ENCODE measurements around the gene CDH4.

CDH4 gene

DNA sequence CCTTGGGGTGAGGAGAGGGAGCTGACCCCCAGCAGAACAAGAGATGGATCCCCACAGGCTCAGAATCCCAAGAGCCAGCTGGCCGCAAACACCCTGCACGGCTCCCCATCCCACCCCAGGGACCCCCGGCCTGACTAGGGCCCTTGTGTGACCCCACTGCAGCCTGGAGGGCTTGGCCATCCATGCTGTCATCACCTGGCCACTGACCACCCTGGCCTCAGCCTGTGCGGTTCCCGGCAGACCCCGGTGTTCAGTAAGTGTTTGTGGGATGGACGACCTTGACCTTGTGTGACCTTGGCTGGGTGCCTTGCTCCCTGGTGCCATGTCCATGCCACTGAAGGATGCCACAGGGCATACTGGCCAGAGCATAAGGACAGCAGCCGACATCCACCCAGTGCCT lies 485.3 kb downstream of the CDH4 start:
- Histone ChIP-seq H3K27me3 (ENCODE audit: control insufficient read depth, insufficient read depth, low read length) (no peaks in the 10 kb centered on the region), H3K4me1 (ENCODE audit: control insufficient read depth, insufficient read depth, low read length) (no peaks in the 10 kb centered on the region), H3K4me3 (ENCODE audit: low read depth, low read length) (no peak overlapping the region), H3K36me3 (ENCODE audit: control insufficient read depth, insufficient read depth, low read length) (no peaks in the 10 kb centered on the region), H3K9me3 (ENCODE audit: control insufficient read depth, insufficient read depth, low read length) (no peaks in the 10 kb centered on the region), H3K9ac (ENCODE audit: low read depth, low read length) (no peak overlapping the region)

DNA sequence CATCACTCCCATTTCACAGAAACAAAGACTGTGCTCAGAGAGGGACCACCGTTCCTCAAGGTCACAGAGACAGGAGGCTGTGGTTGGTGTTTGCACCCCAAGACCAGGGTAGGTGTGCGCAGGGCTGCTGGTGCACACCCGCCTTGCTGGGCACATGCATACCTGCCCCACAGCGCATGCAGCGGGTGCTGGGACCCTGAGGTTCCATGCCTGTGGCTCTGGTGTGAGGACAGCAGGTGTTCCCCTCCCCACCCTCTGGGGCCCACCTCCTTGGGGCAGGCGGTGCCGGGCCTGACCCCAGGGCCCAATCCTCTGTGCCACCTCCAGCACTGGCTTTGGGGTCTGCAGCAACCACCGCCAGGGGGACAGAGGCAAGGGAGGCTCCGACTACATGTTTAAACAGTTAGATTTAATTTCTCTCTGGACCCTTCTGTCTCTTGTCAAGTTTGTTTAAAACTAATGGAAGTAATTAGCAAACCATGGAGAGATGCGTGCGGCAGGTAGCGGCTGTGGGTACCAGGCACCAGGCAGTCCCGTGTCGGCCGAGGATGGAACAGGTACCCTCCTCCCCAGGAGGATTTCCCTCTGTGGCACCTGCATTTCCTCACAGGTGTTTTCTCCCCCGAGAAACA lies 485.9 kb downstream of the CDH4 start:
- Histone ChIP-seq H3K4me3 (ENCODE audit: low read depth, low read length) (no peak overlapping the region), H3K27me3 (ENCODE audit: control insufficient read depth, insufficient read depth, low read length) (no peaks in the 10 kb centered on the region), H3K9ac (ENCODE audit: low read depth, low read length) (no peak overlapping the region), H3K9me3 (ENCODE audit: control insufficient read depth, insufficient read depth, low read length) (no peaks in the 10 kb centered on the region), H3K36me3 (ENCODE audit: control insufficient read depth, insufficient read depth, low read length) (no peaks in the 10 kb centered on the region), H3K4me1 (ENCODE audit: control insufficient read depth, insufficient read depth, low read length) (no peaks in the 10 kb centered on the region)

GRCh38 chr20:61738601-61739069 lies 486.6 kb downstream of the CDH4 start:
- Histone ChIP-seq H3K4me1 (ENCODE audit: control insufficient read depth, insufficient read depth, low read length) (no peaks in the 10 kb centered on the region), H3K4me3 (ENCODE audit: low read depth, low read length) (no peak overlapping the region), H3K9me3 (ENCODE audit: control insufficient read depth, insufficient read depth, low read length) (no peaks in the 10 kb centered on the region), H3K27me3 (ENCODE audit: control insufficient read depth, insufficient read depth, low read length) (no peaks in the 10 kb centered on the region), H3K36me3 (ENCODE audit: control insufficient read depth, insufficient read depth, low read length) (no peaks in the 10 kb centered on the region), H3K9ac (ENCODE audit: low read depth, low read length) (no peak overlapping the region)

DNA sequence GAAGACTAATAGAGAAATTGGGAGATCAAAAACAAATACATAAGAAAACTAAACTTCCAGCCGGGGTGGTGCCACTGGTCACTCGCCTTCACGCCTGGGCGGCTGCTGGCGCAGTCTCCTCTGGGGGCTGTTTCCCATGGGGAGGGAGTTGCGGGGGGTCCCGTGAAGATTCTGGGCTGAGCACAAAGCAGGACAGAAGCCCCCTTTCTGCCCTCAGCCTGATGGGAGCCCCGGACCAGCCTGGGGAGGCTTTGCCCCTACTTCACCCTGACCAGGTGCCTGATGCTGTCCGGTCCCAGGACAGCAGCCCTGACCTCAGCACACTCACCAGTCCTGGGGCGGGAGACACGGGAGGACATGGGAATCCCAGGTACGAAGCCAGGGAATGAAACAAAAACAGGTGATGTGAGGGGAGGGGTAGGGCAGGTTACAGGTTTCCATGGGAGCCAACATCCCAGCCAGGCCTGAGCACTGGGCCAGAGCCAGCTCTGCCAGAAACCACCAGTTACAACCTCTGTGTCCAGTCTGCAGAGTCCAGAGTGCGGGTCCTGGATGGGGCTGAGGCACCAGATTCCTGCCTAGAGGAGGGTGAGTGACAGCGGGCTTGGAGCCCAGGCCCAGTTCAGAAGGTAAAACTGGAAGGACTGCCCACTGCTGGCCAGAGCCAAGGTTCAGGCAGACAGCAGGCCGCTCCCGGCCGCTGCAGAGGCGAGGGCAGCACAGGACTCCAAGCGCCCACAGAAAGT lies 487.2 kb downstream of the CDH4 start:
- no peak overlapping the region for H3K4me3 ChIP-seq (ENCODE audit: low read depth, low read length)
- no peaks in the 10 kb centered on the region for H3K9me3 ChIP-seq (ENCODE audit: control insufficient read depth, insufficient read depth, low read length)
- no peaks in the 10 kb centered on the region for H3K27me3 ChIP-seq (ENCODE audit: control insufficient read depth, insufficient read depth, low read length)
- H3K9ac ChIP-seq (ENCODE audit: low read depth, low read length): no peak overlapping the region
- H3K4me1 ChIP-seq (ENCODE audit: control insufficient read depth, insufficient read depth, low read length): no peaks in the 10 kb centered on the region
- no peaks in the 10 kb centered on the region for H3K36me3 ChIP-seq (ENCODE audit: control insufficient read depth, insufficient read depth, low read length)

DNA sequence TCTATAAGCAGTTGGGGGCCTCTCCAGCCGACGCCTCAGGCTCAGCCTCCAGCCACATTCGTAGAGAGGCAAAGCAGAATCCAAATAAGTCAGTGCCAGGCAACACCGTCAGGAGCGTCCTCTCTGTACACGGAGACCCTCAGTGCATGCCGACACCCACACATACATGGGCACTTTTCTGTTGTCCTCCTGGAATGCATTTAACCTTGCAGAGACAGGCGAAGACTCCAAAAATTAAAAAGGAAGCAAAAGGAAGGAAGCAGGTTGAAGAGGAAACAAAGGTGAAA lies 487.7 kb downstream of the CDH4 start:
- Histone ChIP-seq H3K9ac (ENCODE audit: low read depth, low read length) (no peak overlapping the region), H3K36me3 (ENCODE audit: control insufficient read depth, insufficient read depth, low read length) (no peaks in the 10 kb centered on the region), H3K4me1 (ENCODE audit: control insufficient read depth, insufficient read depth, low read length) (no peaks in the 10 kb centered on the region), H3K27me3 (ENCODE audit: control insufficient read depth, insufficient read depth, low read length) (no peaks in the 10 kb centered on the region), H3K9me3 (ENCODE audit: control insufficient read depth, insufficient read depth, low read length) (no peaks in the 10 kb centered on the region), H3K4me3 (ENCODE audit: low read depth, low read length) (no peak overlapping the region)

DNA sequence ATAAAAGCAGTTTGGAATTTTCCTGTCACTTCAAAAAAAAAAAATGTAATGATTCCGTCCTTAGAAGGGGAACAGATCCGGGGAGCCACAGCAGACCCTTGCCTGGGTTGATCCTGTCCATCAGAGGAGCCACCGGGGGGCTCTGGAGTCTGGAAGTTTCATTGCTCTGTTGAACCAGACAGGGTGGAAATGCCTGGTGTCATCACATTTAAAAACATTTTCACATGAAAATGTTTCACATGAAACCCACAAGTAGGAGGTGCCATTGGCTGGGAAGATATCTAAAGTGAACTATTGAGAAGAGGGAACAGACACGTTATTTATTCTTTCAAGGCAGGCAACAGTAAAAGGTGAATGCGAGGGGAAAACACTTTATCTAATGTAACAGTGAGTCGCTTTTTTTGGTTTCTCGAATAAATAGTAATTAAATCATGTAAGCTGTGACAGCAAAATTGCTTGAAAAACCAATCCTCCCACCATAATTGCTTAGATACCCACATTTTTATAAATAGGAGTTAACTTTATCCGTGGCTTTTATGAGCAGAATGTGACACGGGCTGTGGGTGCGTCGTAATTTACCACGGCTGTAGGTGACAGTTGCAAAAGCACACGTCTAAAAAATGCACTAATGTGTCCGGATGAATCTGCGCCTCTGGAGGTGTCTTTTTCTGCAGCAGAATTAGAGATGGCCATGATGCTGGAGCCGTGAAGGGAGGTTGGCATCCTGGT lies 490.2 kb downstream of the CDH4 start:
- Histone ChIP-seq H3K4me3 (ENCODE audit: low read depth, low read length) (no peak overlapping the region), H3K9me3 (ENCODE audit: control insufficient read depth, insufficient read depth, low read length) (no peaks in the 10 kb centered on the region), H3K4me1 (ENCODE audit: control insufficient read depth, insufficient read depth, low read length) (no peaks in the 10 kb centered on the region), H3K27me3 (ENCODE audit: control insufficient read depth, insufficient read depth, low read length) (no peaks in the 10 kb centered on the region), H3K36me3 (ENCODE audit: control insufficient read depth, insufficient read depth, low read length) (no peaks in the 10 kb centered on the region), H3K9ac (ENCODE audit: low read depth, low read length) (no peak overlapping the region)

DNA sequence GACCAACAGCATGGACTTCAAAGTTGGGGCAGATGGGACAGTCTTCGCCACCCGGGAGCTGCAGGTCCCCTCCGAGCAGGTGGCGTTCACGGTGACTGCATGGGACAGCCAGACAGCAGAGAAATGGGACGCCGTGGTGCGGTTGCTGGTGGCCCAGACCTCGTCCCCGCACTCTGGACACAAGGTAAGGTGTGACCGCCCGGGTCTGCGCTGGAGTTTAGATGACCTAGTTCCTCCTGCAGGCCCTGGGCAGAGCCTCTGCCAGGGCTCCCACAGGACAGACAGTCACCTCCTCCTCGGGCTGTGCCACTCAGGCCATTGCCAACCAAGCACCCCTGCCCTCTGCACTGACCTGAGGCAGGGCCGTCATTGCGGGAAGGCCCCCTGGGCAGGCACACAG lies 491.5 kb downstream of the CDH4 start:
- H3K4me1 ChIP-seq (ENCODE audit: control insufficient read depth, insufficient read depth, low read length): no peaks in the 10 kb centered on the region
- H3K36me3 ChIP-seq (ENCODE audit: control insufficient read depth, insufficient read depth, low read length): no peaks in the 10 kb centered on the region
- no peak overlapping the region for H3K4me3 ChIP-seq (ENCODE audit: low read depth, low read length)
- H3K9ac ChIP-seq (ENCODE audit: low read depth, low read length): no peak overlapping the region
- H3K9me3 ChIP-seq (ENCODE audit: control insufficient read depth, insufficient read depth, low read length): no peaks in the 10 kb centered on the region
- no peaks in the 10 kb centered on the region for H3K27me3 ChIP-seq (ENCODE audit: control insufficient read depth, insufficient read depth, low read length)

DNA sequence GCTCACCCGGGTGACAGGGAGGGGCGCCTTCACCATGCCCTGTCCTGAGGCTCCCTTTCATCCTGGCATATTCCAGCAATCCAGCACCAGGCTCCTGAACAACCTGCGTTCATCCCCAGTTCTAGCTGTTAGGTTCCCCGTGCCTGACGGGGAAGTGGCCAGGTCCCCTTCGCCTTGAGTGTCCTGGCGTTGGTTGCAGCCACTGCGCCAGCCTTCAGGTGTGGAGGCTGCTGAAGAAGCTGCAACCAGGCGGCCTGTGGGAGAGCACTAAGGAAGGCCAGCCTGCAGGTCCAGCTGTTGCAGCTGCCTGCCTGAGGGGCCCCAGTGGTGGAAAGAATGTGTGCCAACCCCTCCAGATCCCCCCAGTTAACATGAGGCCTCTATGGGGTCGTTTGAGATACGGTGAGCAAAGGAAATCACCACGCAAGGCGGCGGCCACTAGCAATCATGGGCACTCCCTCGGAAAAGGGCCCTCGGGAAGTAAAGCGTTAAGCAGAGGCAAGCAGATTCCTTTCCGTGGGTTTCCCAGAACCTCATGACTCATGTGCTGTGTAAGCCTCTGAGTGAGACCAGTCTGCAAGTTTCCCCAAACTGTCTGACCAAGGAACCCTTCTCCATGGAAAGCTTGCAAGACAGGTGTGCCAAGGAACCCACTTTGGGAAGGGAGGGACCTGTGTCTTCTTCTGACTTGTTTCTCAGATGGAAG lies 492.8 kb downstream of the CDH4 start:
- H3K36me3 ChIP-seq (ENCODE audit: control insufficient read depth, insufficient read depth, low read length): no peaks in the 10 kb centered on the region
- H3K4me3 ChIP-seq (ENCODE audit: low read depth, low read length): no peak overlapping the region
- no peaks in the 10 kb centered on the region for H3K27me3 ChIP-seq (ENCODE audit: control insufficient read depth, insufficient read depth, low read length)
- no peak overlapping the region for H3K9ac ChIP-seq (ENCODE audit: low read depth, low read length)
- H3K4me1 ChIP-seq (ENCODE audit: control insufficient read depth, insufficient read depth, low read length): no peaks in the 10 kb centered on the region
- no peaks in the 10 kb centered on the region for H3K9me3 ChIP-seq (ENCODE audit: control insufficient read depth, insufficient read depth, low read length)

DNA sequence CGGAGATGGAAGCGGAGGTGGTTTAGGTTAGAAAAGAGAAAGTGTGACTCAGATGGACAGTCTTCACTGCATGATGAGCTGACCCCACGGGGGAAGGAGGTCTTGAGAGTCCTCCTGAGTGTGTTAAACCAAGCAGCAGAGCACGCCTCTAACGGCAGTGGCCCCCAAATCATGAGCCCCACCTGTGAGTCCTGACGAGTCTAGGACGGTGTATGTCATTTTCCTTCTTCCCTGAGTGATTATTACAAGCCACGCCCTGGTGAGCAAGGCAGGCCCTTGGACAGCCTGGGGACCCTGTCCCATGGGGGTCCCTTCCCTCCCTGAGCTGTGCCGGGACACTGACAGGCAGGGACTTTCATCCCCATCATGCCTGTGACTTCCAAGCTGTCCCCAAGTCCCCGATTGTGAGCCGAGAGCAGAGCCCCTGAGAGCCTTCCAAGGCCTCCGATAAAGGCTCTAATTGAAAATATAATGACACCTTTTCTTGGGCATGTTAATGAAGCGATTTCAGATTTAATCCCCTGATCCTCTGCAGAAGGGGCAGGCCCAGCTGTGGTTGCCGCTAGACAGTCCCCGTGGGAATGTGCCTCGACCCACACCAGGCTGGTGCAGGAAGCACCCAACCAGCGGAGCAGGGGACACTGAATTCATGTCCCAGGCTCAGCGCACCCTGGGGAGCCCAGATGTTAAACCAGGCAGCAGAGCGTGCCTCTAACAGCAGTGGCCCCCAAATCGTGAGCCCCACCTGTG lies 493.5 kb downstream of the CDH4 start:
- Histone ChIP-seq H3K9ac (ENCODE audit: low read depth, low read length) (no peak overlapping the region), H3K36me3 (ENCODE audit: control insufficient read depth, insufficient read depth, low read length) (no peaks in the 10 kb centered on the region), H3K9me3 (ENCODE audit: control insufficient read depth, insufficient read depth, low read length) (no peaks in the 10 kb centered on the region), H3K4me3 (ENCODE audit: low read depth, low read length) (no peak overlapping the region), H3K4me1 (ENCODE audit: control insufficient read depth, insufficient read depth, low read length) (no peaks in the 10 kb centered on the region), H3K27me3 (ENCODE audit: control insufficient read depth, insufficient read depth, low read length) (no peaks in the 10 kb centered on the region)

- Histone ChIP-seq H3K4me1 (ENCODE audit: control insufficient read depth, insufficient read depth, low read length) (no peaks in the 10 kb centered on the region), H3K9ac (ENCODE audit: low read depth, low read length) (no peak overlapping the region), H3K27me3 (ENCODE audit: control insufficient read depth, insufficient read depth, low read length) (no peaks in the 10 kb centered on the region), H3K36me3 (ENCODE audit: control insufficient read depth, insufficient read depth, low read length) (no peaks in the 10 kb centered on the region), H3K9me3 (ENCODE audit: control insufficient read depth, insufficient read depth, low read length) (no peaks in the 10 kb centered on the region), H3K4me3 (ENCODE audit: low read depth, low read length) (no peak overlapping the region)
Observed at GRCh38 chr20:61746147-61746646, 494.1 kb downstream of the CDH4 start.

- no peaks in the 10 kb centered on the region for H3K36me3 ChIP-seq (ENCODE audit: control insufficient read depth, insufficient read depth, low read length)
- no peaks in the 10 kb centered on the region for H3K9me3 ChIP-seq (ENCODE audit: control insufficient read depth, insufficient read depth, low read length)
- H3K4me3 ChIP-seq (ENCODE audit: low read depth, low read length): no peak overlapping the region
- no peaks in the 10 kb centered on the region for H3K4me1 ChIP-seq (ENCODE audit: control insufficient read depth, insufficient read depth, low read length)
- no peak overlapping the region for H3K9ac ChIP-seq (ENCODE audit: low read depth, low read length)
- no peaks in the 10 kb centered on the region for H3K27me3 ChIP-seq (ENCODE audit: control insufficient read depth, insufficient read depth, low read length)
Observed at GRCh38 chr20:61746781-61747180, 494.7 kb downstream of the CDH4 start.
